Upper lobe of right lung (tissue), 1 donor: ENCODE data around the gene RREB1. TPM values are rescaled to one million over a fixed set of nuclear protein-coding genes. Genes with fewer than 3 reads are reported as not detected.
A peak's percentile ranks its signal among the peaks of the same experiment; 100 is the strongest.

ENCODE experiments used
- ATAC-seq: fragments of 200-7000 bp; cut with Tn5 transposase; one replicate; pipeline ENCODE4 v1.9.1; 2020; ENCODE audit warnings: mild to moderate bottlenecking, moderate library complexity
- DNase-seq: peaks from one replicate; pipeline ENCODE4 v3.0.0-alpha.2; 2020
- H3K27ac ChIP-seq: fragments of 200-600 bp; one replicate; pipeline ENCODE4 v1.8.0; 2022
- H3K27me3 ChIP-seq: fragments of 200-600 bp; one replicate; pipeline ENCODE4 v1.8.0; 2022; ENCODE audit warnings: mild to moderate bottlenecking
- H3K36me3 ChIP-seq: fragments of 200-600 bp; one replicate; pipeline ENCODE4 v1.8.0; 2022
- H3K4me1 ChIP-seq: fragments of 200-600 bp; one replicate; pipeline ENCODE4 v1.8.0; 2022
- H3K4me3 ChIP-seq: fragments of 200-600 bp; one replicate; pipeline ENCODE4 v1.8.0; 2022; ENCODE audit warnings: mild to moderate bottlenecking
- H3K9me3 ChIP-seq: fragments of 200-600 bp; one replicate; pipeline ENCODE4 v1.8.0; 2022
- CTCF ChIP-seq: fragments of 200-600 bp; IDR thresholded peaks from one replicate; pipeline ENCODE4 v1.8.0; 2022; ENCODE audit warnings: antibody characterized with exemption
- intact Hi-C: fragments of 100-400 bp; cut with DNase I; formaldehyde crosslinking; loops from one replicate; pipeline ENCODE4 v1.11.0; 2022
- total RNA-seq: library from RNA; stranded (reverse); fragmentation: NEBNext Ultra II Directional; extraction: Animal tissue kit (Norgen Biotek cat#: 25700); gene quantifications from one replicate; pipeline ENCODE4 v1.2.1, GENCODE V29; 2021
- donor health status: DM: no; HTN: yes; CAD: no; lungs with severe emphysema.

The RREB1 gene
- total RNA-seq, 1 donor from 2014 or later, result 60.2 TPM

DNA sequence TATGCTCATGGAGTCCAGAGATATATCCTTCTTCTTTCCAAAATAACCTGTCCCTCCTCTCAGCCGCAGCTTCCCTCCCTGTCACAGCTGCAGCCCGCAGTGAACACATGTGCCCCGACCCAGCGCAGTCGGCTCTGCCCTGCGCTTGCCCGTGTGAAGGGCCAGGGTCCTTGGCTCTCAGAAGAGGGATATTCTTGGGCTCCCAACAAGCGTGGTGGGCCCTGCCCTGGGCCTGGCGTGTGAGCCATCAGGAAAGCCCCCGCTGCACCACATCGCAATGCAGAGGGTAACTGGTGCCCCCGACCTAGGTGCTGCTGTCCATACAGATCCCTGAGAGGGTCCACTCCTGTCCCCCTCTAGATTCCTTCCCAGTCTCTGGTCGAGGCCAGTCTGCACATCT is 140.1 kb downstream of the RREB1 start:
- no peaks in the 10 kb centered on the region for H3K9me3 ChIP-seq
- no peak overlapping the region for H3K4me3 ChIP-seq
- intact Hi-C loops, result loop anchor here (10.0 kb wide), 1 partner anchor 523 kb away; no protein-coding TSS in a partner anchor
- peaks cover 58% of the 10 kb centered on the region for H3K36me3 ChIP-seq
- no peak for ATAC-seq
- peaks cover 6% of the 10 kb centered on the region for H3K4me1 ChIP-seq
- H3K27me3 ChIP-seq, result no peaks in the 10 kb centered on the region
- DNase-seq, result no peak
- no peak for TF ChIP-seq CTCF
- H3K27ac ChIP-seq, result no peak overlapping the region

DNA sequence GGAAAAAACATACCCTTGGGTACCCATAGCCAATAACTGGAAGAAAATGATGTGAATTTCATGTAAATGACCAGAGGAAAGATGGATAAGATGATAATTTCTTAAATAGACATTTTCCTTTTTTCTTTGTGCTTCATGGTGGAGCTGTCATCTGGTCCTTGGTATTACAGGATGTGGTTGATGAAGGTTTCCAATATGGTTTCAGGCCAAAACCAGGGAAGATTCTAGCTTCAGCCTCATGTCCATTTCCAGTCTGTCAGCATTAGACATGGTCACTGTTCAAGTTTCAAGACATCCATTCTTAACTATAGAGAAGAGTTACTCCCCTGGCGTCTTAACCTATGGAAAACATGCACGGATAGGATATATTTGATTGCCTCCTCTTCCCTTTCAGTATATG is 141.6 kb downstream of the RREB1 start:
- no peak for TF ChIP-seq CTCF
- intact Hi-C loops, result loop anchor here (10.0 kb wide), 1 partner anchor 525 kb away; no protein-coding TSS in a partner anchor
- peaks cover 58% of the 10 kb centered on the region for H3K36me3 ChIP-seq
- H3K27ac ChIP-seq, result no peak overlapping the region
- DNase-seq, result no peak
- H3K27me3 ChIP-seq, result no peaks in the 10 kb centered on the region
- H3K9me3 ChIP-seq, result no peaks in the 10 kb centered on the region
- ATAC-seq, result no peak
- no peak overlapping the region for H3K4me3 ChIP-seq
- no peaks in the 10 kb centered on the region for H3K4me1 ChIP-seq

DNA sequence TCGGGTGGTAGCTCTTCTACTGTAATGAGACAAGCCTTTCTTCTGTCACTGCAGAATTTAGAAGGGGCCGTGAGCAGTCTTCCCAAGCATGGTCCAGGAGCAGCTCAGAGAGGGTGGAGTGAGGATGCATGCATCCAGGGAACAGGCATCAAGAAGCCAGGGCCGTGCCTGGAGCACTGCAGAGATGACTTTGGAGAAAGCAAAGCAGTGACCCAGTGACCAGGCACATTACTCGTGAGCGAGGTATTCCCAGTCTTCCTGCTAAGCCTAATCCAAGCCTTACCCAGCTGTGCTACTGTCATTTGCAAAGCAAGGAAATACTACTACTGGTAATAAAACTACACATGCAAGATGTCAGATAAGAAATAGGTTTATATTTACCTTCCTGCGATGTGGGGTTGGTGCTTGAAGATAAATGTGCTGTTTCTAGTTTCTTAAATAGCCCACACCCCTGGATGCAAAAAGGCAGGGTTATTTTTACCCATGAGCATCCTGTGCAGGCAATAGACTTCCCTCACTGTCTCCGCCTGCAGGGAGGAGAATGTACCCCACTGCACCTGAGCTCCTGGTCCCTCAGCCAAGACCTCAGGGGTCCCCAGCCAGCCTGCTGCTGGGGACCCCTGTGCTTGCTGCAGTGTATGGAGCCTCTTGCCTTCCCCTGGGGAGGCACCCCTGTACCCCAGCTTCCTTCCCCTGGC is 142.3 kb downstream of the RREB1 start:
- peak; percentile 8 for TF ChIP-seq CTCF
- no peak overlapping the region for H3K27ac ChIP-seq
- DNase-seq (no peak), ATAC-seq (no peak)
- H3K27me3 ChIP-seq, result no peaks in the 10 kb centered on the region
- peaks cover 5% of the 10 kb centered on the region for H3K4me1 ChIP-seq
- intact Hi-C loops, result loop anchor here (10.0 kb wide), 1 partner anchor 525 kb away; no protein-coding TSS in a partner anchor
- H3K36me3 ChIP-seq, result peaks cover 58% of the 10 kb centered on the region
- H3K9me3 ChIP-seq, result no peaks in the 10 kb centered on the region
- no peak overlapping the region for H3K4me3 ChIP-seq

- Histone ChIP-seq H3K4me1 (peaks cover 5% of the 10 kb centered on the region), H3K9me3 (no peaks in the 10 kb centered on the region), H3K36me3 (peaks cover 58% of the 10 kb centered on the region), H3K27me3 (no peaks in the 10 kb centered on the region), H3K4me3 (no peak overlapping the region), H3K27ac (no peak overlapping the region)
- intact Hi-C loops, result no loop called here
- no peak for DNase-seq
- no peak for TF ChIP-seq CTCF
- ATAC-seq, result no peak
These were observed 143.1 kb downstream of the RREB1 start for GRCh38 chr6:7250812-7251211.

- H3K4me3 ChIP-seq, result no peak overlapping the region
- H3K27ac ChIP-seq, result no peak overlapping the region
- peaks cover 5% of the 10 kb centered on the region for H3K4me1 ChIP-seq
- peaks cover 51% of the 10 kb centered on the region for H3K36me3 ChIP-seq
- no peaks in the 10 kb centered on the region for H3K27me3 ChIP-seq
- no peaks in the 10 kb centered on the region for H3K9me3 ChIP-seq
- intact Hi-C loops, result no loop called here
- DNase-seq (no peak), ATAC-seq (no peak)
- no peak for TF ChIP-seq CTCF
These were observed 144.0 kb downstream of the RREB1 start for GRCh38 chr6:7251646-7252260.
